OCI-LY3 (cell line): ENCODE data around the gene FCHSD2.
"Not testable (repeated sequence)": the region's sequence is repeated elsewhere in the genome, so short reads cannot be mapped to it uniquely, and the experiment has no call there.

Experiments used
- EZH2phosphoT487 ChIP-seq: fragments of 200-600 bp; shearing (Covaris generic); IDR thresholded peaks from 2 replicates; pipeline ENCODE4 v1.6.1; 2018; ENCODE audit warnings: antibody characterized with exemption, mixed run types, low read depth
- TF ChIP-seq, protein P1 (sequence below): fragments of 200-600, 300-600 bp; sonication (generic); IDR thresholded peaks from 2 replicates; pipeline ENCODE4 v1.5.1; 2014; ENCODE audit warnings: antibody characterized with exemption, low read length, low read depth

DNA sequence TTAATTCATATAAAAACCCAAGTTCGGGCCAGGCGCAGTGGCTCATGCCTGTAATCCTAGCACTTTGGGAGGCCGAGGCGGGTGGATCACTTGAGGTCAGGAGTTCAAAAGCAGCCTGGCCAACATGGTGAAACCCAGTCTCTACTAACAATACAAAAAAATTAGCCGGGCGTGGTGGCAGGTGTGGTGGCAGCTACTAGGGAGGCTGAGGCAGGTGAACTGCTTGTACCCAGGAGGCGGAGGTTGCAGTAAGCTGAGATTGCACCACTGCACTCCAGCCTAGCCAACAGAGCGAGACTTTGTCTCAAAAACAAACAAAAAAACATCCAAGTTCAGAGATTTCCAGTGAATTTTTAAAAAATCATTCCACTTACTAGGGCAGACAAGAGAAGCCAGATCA, 5.4 kb downstream of the FCHSD2 start:
- TF ChIP-seq, protein P1, sequence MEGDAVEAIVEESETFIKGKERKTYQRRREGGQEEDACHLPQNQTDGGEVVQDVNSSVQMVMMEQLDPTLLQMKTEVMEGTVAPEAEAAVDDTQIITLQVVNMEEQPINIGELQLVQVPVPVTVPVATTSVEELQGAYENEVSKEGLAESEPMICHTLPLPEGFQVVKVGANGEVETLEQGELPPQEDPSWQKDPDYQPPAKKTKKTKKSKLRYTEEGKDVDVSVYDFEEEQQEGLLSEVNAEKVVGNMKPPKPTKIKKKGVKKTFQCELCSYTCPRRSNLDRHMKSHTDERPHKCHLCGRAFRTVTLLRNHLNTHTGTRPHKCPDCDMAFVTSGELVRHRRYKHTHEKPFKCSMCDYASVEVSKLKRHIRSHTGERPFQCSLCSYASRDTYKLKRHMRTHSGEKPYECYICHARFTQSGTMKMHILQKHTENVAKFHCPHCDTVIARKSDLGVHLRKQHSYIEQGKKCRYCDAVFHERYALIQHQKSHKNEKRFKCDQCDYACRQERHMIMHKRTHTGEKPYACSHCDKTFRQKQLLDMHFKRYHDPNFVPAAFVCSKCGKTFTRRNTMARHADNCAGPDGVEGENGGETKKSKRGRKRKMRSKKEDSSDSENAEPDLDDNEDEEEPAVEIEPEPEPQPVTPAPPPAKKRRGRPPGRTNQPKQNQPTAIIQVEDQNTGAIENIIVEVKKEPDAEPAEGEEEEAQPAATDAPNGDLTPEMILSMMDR, result not testable (repeated sequence)
- TF ChIP-seq EZH2phosphoT487, result not testable (repeated sequence)
